NCI-H2196 (cell line): ENCODE data around the gene NTNG2.

Source experiments
- DNase-seq: peaks from one replicate; lab custom pipeline; 2025; ENCODE audit not compliant: unreplicated experiment; lab: John Stamatoyannopoulos, UW

NTNG2 gene

DNA sequence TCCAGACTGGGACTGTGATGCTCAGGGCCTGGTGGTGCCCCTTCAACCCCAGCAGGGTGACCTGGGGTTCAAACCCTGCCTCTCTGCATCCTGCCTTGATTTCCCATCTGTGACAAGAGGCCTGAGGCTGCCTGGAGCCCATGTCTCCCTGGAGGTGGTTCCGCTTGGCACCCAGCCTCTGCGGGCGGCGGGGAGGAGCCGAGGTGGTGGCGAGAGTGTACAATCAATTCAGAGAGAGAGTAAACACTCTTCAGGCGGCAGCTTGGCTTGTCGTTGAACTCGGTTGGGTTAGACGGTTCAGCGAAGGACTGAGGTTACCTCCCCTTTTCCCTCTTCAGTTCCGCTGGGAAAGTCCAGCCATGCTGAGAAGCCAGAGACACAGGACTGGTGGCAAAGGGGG lies 39.3 kb downstream of the NTNG2 start:
- peak; percentile 87 for DNase-seq

DNA sequence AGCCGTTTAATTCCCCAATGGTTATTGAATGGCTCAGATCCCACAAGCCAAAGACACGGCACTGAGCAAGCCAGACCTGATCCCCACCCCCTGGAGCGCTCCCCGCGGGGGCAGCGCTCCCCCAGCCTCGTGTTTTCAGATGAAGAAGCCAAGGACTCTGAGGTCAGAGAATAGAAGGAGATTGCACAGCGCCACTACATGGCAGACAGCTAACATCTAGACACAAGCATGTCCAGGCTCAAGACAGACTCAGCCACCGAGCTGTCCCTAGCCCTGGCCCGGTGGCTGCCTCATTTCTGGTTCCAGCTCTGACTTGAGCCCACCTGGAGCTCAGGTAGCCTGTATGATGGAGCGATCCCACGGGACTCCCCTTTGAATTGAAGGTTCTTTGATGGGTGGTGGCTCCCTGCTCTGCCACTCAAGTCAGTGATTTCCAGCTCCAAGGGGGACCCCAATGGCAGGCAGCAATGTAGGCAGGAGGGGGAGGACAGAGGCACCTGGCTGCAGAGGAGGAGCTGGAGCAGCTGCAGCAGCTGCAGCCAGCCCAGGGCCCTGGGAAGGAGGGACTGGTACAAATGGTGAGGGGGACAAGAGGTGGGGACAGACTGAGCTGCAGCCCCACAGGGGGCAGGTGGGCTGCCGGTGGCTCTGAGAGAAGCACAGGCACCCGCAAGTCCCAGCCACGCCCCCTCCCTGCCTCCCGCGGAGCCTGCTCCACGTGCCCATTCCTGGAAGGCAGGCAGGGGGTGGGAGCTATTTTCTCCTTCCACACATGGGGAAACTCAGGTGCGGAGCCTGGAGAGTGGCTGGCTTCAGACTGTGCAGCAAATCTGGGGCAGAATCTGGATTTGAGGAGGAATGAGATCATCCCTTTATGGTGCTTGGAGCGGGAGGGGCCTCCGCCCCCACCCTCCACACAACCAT lies 40.2 kb downstream of the NTNG2 start:
- DNase-seq, result no peak

DNA sequence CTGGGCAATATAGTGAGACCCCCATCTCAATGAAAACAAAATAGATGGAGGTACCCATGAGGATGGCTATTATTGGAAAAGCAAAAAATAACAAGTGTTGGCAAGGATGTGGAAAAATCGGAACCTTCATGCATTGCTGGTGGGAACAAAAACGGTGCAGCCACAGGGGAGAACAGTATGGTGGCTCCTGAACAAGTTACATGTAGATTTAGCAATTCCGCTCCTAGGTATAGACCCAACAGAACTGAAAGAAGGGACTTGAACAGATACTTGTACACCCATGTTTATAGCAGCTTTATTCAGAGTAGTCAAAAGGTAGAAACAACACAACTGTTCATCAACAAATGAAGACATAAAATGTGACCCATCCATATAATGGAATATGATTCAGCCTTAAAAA lies 43.0 kb downstream of the NTNG2 start:
- DNase-seq, result no peak

DNA sequence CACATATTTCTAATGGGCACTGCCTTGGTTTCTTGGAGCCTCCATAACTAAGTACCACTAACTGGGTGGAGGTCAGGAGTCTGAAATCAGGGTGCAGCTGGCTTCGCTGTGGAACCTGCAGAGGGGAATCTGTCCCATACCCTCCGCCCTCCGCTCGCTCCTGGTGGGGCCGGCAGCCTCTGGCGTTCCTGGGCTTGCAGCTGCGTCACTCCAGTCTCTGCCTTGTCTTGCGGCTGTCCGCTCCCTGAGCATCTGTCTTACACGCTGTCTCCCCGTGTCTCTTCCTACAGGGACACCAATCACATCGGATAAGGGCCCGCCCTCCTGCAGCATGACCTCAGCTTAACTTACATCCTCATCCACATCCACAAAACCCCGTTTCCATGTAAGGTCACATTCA lies 45.4 kb downstream of the NTNG2 start:
- DNase-seq, result no peak

DNA sequence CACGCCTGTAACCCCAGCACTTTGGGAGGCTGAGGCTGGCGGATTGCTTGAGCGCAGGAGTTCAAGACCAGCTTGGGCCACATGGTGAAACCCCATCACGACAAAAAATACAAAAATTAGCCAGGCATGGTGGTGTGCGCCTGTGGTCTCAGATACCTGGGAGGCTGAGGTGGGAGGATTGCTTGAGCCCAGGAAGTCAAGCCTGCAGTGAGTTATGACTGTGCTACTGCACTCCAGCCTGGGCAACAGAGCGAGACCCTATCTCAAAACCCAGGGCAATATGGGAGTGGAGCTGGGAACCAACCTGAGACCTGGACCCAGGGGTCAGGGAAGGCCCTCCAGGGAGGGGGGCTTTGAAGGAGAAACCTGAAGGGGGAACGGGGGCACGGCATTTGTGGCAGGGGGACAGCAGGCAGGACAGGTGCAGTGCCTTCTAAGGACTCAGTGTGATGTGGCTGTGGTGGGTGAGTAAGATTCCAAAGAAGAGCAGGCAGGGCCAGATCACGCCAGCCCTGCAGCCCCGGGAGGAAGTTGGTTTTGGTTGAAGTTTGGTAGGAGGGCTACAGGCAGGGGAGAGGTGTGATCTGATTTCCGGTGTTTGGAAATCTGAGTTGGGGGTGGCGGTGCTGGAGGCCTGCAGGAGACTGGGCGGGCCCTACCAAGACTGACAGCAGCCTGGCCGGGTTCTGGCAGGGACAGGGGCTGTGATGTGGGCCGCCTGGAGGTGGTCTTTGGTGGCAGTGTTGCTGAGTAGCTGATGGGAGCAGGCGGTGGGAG lies 46.2 kb downstream of the NTNG2 start:
- no peak for DNase-seq

DNA sequence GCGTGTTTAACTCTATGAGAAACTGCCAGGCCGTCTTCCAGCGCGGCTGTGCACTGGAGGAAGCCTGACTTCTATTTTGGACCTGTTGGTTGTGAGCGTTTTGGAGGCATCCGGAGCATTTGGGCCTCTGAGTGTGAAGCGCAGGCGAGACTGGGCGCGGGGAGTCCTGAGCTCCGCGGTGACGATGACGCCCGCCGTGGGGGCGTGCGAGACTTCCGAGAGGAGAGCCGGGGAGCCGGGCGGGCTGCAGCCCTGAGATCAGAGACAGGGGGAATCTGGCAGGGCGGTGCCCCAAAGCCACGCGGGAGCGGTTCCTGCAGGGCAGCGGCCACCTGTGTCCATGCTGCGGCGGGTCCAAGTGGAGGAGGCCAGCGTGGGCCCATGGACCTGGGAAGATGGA lies 47.4 kb downstream of the NTNG2 start:
- DNase-seq, result no peak

DNA sequence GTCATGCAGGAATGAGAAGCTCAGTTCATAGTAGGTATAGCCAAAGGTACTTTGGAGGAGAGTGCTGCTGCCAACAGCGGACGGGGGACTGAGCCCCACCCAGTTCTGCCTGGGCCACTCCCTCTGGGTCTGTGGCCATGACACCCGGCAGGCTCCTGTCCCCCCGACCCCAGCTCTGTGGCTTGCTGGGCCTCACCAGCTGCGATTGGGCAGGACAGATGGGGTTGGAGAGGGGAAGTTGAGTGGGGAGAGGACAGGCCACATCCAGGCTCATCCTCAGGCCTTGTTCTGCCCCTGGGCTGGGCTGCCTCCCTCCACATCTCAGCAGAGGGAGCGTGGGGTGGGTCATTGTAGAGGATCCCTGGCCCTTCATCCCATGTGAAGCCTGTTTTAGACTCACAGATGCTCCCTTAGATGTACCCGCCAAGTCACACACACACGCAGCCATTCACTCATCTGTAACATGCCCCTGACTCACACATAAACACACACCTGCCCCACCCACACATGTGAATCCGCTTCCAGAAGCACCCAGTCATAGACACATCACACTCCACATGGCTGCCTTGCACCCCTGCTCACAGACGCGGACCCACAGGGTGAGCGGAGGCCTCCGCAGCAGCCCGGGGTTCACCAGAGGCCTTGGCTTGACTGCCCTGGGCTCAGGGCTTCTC lies 48.8 kb downstream of the NTNG2 start:
- no peak for DNase-seq

DNA sequence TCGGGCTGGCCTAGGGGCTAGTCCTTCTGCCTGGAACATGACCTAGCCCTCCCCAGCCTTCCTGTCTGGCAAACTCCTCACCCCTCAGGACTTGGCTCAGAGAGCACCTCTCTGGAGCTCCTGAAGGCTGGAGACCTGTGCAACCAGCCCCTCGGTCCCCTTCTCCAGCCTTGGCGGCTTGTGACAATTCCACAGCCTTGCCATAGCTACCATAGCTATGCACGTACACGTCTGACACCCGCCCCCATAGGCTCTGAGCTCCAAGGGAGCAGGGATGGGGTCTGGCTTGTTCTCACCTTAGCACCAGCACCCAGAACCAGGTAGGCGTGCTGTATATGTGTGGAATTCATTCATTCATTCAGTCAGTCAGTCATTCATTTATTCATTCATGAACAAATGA lies 49.7 kb downstream of the NTNG2 start:
- DNase-seq, result no peak

DNA sequence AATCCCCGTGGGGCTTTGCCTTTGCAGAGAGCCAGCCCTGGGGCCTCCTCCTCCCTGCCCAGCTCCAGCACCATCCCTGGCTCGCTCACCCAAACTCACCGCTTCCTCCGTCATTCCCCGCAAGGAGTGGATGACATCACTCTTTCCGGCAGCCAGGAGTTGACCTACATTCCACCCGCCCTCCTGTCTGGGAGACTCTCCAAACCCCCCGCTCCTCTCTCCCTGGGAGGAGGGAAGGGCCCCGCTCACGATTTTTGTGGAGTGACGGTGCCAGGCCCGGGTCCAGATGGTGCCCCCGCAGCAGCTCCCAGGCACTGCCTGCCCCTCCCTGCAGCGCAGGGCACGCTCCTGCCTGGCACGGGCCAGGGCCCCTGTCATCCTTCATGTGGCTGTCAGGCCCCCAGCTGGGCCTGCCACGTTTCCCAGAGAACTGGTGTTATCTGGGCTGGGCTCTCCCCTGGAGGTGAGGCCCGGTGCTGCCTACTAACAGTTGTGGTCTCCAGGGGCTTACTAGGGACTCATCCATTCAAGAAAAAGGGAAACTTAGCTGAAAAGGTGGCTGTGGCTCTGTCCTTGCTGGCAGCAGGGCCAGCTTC lies 52.3 kb downstream of the NTNG2 start:
- peak; percentile 89 for DNase-seq

DNA sequence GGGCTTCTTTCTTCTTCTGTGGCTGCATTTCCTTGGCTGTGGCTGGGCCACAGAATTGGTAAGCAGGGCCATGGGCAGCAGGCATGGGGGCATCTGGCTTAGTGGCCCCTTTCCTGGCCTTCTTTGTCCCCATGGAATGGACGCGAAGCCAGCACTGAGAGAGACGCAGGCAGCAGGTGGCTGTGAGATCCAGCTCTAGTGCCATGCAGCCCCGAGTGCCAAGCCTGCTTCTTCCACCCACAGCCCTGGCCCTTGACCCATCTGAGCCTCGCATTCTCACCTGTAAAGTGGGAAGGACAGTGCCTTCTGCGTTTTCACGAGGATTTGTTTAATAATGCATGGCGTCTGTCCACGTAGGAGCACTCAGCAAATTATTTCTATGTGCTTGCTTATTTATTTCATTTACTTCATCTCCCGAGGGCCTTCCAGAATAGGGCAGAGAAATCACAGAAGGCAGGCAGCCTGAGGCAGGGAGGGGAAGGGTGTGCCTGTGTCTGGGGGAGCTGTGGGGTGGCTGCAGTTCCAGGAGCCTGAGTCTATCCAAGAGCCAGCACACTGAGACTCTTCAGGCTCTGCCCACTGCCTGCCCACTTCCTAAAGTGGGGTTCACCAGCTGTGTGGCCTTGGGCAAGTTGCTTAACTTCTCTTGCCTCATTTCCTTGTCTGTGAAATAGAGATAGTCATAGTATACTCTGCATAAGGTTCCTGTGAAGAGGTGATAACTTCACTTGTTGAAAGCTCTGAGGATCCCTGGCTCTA lies 55.2 kb downstream of the NTNG2 start:
- DNase-seq, result no peak

DNA sequence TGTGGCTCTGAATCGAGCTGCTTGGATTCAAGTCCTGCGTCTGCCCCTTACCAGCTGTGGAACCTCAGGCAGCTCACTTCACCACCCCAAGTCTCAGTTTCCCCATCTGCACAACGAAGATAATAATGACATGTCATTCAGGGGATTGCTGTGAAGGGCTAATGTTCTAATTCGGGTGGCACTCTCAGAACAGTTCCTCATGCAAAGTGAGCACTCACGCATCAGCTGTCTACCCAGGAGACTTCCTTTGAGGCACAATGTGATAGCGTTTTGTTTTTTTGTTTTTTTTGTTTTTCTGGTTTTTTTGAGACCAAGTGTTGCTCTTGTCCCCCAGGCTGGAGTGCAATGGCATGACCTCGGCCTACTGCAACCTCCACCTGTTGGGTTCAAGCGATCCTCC lies 56.4 kb downstream of the NTNG2 start:
- no peak for DNase-seq

DNA sequence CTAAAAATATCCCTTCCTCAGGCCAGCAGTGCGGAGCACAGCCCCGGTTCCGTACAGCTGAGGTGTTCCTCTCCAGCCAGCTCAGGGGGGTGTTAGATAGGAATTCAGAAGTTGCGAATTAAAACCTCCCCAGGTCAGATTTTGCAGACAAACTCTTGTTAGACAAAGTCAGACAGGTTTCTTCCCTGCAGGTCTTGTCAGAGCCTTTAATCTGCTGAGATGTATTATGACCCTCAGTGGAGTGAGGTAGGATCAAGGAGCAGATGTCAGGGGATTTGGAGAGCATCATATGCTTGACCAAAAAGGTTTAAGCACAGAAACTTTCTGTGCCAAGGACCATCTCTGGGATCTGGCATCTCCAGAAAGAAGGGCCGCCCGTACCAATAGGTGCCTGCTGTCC lies 60.1 kb downstream of the NTNG2 start:
- no peak for DNase-seq

DNA sequence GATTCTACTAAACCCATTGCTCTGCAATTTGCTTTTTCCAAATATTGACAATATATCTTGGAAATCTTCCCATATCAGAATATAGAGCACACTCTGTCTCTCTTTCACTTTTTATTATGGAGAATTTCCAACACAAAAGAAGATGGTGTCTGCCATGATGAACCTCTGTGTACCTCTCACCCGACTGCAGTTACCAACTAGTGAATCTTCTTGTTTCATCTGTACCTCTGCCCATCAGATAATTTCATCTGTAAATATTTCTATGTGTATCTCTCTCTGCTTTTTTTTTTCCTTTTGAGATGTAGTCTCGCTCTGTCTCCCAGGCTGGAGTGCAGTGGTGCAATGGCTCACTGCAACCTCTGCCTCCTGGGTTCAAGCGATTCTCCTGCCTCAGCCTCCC lies 62.8 kb downstream of the NTNG2 start:
- no peak for DNase-seq

DNA sequence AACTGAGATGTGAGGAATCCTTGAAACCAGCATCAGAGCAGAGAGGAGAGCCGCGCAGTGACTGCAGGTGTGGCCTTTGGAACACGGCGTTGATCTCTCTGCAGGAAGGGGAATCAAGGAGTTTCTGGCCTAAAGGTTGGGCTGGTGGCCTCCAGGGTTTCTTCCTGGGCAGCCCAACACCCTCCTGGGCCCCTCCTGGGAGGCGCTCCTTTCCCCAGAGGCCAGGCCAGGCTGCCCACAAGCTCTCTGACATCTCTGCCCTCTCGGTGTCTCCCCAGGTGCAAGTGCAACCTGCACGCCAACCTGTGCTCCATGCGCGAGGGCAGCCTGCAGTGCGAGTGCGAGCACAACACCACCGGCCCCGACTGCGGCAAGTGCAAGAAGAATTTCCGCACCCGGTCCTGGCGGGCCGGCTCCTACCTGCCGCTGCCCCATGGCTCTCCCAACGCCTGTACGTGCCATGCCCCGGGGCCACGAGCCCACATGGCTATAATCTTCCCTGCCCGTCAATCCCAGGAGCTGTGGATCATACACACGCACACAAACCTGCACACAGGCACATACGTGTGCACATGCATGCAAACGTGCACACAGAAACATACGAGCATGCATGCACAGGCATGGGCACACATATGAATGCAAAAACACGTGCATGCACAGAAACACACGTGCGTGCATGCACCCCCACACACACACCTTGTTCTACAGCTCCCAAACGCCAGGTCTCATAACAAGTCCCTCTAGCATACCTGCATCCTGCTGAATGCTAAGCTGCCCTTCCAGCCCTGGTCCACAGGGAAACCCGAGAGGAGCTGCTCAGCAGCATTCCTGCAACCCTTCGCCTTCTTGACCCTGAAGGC lies 64.9 kb downstream of the NTNG2 start:
- DNase-seq, result no peak

DNA sequence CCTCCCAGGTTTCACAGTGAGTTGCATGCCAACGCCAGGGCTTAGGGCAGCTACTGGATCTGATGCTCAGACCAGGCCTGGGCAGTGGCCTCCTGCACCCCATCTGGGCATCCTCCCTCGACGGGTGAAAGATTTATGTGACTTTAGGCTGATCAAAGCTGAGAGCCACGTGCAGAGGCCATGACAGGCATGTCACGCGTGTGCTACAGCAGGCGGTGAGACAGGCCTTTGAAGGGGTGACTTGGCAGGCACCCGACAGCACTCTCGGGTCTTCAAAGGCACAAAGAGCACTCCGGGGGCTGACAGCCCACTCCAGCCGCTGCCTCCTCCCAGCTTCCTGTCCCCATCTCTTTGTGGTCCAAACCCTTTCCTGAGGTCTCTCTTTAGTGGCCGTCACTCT lies 66.2 kb downstream of the NTNG2 start:
- DNase-seq, result no peak

DNA sequence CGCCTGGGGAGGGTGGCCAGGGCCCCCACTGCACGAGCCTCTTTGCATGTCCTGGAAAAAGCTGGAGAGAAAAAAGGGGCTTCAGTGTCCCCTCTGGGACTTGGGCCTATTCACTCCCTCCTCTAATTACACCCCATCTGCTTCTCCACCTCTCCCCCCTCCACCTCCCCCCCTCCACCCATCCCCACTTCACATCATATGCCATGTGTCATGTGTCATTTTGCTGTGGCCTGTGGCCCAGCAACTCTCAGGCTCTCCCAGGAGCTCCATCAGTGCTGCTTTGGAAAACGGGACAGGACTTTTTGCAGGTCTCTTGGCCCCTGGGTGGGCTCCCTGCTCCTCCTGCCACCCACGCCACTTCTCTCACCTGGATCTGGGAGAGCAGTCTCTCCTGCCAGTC lies 68.7 kb downstream of the NTNG2 start:
- DNase-seq, result no peak

DNA sequence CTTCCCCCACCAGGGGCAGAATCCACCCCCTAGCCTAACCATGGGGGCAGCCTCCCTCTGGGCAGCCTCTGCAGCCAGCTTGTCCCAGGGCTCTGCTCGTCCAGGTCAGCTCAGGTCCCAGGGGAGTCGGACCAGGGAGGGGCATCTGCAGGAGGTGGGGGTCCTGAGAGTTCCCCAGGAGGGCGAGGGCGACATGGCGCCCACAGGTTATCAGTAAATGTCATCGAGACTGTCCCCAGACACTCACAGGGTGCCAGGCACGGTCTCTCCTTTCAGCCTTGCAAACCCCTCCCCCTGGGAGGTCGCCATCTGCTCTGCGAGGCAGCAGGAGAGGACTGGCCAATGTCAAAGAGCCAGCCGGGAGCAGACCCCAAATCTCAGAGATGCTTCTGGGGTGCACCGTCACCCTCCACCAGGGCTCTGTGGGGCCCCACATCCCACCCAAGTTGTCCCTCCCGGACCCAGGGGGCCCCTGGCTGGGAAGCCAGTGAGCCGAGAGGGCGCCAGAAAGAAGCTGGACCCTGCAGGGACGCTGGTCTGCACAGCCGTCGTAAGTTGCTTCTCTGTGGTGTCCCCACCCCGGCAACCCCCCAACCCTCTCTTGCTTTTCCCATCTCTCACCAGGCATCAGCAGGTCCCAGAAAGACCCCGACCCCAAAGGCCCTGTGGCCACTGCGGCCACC lies 69.3 kb downstream of the NTNG2 start:
- DNase-seq, result no peak

DNA sequence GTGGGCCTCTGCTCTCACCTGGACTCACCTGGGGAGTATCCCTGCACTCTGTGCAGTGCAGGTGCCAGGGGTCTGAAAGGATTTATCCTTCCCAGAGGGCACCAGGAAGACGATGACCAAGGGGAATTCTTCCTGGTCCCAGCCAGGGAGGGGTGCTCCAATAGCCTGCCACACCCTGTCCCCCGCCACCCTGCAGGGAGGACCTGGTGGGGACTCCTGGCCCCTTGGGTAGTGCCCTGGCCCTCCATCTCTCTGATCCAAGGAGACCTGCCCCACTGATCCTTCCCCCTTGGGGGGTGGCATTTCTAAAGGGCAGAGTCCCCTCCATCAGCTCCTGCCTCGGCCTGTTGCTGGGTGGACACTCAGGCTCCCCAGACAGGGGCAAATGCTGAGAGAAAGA lies 70.7 kb downstream of the NTNG2 start:
- no peak for DNase-seq

DNA sequence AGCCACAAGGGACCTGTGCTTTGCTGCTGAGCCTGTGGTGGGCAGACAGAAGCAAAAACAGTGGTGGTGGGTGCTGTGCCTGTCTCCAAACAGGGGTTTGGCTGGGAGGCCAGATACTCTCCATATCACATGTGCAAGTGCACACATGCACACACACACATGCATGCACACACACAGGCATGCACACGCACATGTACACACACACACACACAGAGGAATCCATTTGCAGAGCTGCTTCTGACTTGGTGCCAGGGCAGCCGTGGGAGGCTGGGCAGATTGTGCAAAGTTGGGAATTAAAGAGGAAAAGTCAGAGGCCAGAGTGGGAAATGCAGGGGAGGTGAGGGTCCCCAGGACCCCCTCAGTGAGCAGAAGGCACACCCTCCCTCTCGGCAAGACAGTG lies 71.3 kb downstream of the NTNG2 start:
- DNase-seq, result no peak
